ENCODE measurements around the gene DUOXA1.
"Not testable (repeated sequence)": the region's sequence is repeated elsewhere in the genome, so short reads cannot be mapped to it uniquely, and the experiment has no call there.

The DUOXA1 gene

DNA sequence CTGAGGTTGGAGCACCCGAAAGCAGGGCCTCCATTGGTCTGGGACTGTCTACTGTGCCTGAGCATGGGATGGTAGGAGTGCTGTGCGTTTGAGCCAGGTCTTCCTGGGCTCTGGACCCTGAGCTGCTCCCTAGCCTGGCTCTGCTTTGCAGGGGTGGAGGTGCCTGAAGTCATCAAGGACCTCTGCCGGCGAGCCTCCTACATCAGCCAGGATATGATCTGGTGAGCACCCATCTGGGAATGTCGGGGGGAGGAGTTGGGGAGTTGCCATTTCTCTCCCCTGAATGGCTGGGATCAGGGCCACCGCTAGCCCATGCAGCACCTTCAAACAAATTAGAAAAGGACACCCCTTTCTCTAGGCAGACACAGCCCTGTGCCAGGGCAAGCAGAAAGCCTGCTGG lies 20.8 kb upstream of the DUOXA1 start:
- DNase-seq = no peak

DNA sequence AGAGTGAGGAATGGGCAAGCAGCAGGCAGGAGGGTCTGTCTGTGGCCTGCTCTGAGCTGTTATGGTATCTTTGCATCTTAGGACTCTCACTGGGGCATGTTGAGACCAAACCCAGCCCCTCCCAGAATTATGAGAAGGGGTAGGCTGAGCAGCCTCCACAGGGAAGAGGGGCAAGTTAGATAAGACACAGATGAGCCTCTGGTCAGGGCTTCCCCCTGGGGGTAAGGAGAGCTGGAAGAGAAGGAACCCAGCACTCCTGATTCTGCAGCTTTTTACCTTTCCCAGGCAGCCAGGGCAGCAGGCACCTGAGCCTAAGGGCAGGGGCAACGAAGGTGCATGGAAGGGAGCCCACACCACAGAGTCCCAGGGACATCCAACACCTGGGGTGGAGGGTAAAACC lies 19.4 kb upstream of the DUOXA1 start:
- no peak for DNase-seq

DNA sequence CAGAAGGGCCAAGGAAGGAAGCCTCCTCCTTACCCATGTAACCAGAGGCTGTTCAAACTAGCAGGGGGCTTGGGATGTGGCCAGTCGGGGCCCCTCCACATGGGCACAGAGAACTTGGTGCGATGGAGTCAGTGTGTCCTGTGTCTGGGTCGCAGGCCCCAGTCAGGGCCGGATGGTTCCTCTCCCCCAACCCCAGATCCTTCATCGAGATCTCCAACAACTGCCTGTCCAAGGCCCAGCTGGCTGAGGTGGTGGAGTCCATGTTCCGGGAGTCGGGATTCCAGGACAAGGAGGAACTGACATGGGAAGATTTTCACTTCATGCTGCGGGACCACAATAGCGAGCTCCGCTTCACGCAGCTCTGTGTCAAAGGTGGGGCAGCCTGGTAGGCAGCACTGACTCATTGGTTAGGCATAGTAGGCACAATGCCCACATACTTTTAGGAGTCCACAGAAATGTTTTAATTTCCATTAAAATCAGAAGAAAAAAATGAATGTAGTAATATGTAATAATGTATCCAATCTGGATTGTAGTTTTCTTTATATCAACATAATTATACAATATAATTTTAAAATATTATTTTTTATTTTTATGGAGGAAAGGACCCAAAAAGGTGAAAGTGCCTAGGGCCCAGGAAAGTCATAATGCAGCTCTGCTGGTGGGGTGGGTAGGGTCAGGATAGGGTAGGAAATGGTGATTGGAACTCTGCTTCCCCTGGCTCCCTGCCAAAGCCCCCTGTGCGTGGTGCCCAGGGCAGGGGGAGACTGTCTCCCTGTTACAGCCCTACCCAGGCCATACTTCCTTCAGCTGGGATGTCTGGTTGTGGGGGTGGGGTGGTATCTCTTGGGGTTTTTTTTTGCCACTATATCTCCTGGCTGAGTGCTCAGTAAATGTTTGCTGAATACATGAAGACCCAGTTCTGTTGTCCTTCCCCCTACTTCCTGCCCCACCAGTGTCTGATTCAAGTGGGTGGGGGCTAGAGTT lies 18.7 kb upstream of the DUOXA1 start:
- no peak for DNase-seq

DNA sequence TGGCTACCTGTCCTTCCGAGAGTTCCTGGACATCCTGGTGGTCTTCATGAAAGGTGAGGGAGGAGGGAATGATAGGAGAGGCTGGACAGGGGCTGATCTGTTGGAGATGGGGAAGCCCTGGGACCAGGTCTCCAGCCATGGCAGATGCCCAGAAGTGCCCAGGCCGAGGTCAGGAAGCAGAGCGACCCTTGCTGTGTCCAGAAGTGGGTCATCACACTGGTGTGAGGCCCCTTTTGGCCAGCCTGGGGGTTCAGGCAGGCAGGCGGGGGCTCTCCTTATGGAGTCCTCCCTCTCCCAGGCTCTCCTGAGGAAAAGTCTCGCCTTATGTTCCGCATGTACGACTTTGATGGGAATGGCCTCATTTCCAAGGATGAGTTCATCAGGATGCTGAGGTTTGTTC lies 17.9 kb upstream of the DUOXA1 start:
- no peak for DNase-seq

DNA sequence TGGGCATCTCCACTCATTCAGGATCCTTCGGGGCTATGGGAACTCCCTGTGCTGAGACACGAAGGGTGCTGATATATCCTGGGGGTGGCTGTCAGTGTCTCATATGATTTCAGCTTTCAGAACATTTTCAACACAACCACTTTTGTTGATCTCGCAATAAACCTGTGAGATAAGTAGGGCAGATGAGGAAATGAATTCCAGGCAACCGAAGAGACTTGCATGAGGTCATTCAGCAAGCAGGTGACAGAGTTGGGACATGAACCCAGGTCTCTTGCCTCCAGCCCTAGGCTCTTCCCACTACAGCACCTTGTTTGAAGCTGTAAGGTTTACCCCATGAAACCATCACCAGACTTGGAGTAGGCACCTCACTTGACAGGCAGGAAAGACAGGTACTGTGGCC lies 16.7 kb upstream of the DUOXA1 start:
- no peak for DNase-seq

DNA sequence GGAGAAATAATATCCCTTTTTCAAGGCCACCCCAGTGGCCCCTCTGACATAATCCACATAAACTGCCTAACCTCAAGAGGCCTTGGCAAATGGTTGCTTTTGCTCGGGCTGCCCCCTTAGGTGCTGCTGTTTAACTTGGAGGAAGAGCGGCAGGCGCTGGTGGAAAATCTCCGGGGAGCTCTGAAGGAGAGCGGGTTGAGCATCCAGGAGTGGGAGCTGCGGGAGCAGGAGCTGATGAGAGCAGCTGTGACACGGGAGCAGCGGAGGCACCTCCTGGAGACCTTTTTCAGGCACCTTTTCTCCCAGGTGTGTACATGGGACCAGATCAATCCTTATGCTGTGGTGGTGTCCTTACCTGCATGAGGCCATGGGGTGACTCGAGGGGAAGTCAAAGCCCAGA lies 15.1 kb upstream of the DUOXA1 start:
- no peak for DNase-seq

- no peak for DNase-seq
Measured at GRCh38 chr15:45143946-45144345, 14.3 kb upstream of the DUOXA1 start.

GRCh38 chr15:45143056-45143455 lies 13.4 kb upstream of the DUOXA1 start:
- DNase-seq = no peak

DNA sequence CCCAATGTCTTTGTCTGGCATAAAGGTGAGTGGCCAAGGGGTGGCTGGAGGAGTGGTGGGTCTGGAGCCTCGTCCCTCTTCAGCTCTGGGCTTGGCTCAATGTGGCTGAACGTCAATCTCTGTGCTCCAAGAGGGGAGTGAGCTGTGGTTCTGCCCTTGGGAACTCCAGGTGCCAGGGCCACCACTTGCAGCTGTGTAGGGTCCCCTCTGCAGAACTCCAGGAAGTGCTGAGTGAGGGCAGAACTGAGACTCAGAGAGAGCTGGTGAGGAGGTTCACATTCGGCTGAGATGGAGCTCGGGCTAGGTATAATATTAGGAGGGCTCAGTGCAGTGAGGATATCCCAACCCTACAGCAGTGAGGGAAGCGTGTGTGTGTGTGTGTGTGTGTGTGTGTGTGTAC lies 11.7 kb upstream of the DUOXA1 start:
- no peak for DNase-seq

DNA sequence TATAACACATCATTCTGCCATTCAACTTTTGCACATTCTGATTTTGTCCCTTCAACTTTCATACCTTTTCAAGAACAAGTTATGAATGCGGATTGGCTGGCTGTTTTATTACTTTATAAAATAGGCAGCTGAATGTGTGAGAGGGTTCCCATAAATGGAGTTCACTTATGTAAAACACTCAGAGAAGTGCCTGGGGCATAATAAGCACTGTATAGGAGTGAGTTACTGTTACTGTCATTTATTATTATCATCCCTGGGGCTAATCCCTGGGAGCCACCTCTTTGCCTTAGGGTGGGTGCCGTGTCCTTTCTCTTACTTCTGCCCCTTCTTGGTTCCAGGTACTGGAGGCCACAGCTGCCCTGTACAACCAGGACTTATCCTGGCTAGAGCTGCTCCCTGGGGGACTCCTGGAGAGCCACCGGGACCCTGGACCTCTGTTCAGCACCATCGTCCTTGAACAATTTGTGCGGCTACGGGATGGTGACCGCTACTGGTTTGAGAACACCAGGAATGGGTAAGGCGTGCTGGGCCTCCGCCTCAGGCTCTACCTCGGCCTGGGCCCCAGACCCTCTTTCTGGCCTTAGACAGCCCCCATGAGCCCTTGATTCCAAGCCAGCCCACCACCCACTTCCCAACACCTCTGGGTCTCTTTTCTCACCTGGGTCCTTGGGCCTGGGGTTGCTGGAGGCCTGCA lies 11.0 kb upstream of the DUOXA1 start:
- DNase-seq = no peak

- no peak for DNase-seq
Measured at GRCh38 chr15:45139770-45140169, 10.1 kb upstream of the DUOXA1 start.

GRCh38 chr15:45138814-45139765 lies 9.4 kb upstream of the DUOXA1 start:
- no peak for DNase-seq

DNA sequence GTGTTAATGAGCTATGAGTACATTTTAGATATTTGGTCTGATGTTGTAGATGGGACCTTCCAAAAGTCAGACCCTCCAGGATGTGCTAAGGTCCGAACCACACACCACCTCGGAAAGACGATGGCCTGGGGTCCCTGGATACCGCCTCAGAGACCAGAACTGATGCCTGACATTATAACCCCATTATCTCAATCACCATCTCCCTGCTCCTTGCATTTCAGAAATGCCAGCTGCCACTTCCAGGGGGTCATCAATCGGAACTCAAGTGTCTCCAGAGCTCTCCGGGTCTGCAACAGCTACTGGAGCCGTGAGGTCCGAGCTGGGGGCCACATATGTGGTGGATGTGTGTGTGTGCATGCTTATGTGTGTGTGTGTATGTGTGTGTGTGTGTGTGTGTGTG lies 8.0 kb upstream of the DUOXA1 start:
- no peak for DNase-seq

DNA sequence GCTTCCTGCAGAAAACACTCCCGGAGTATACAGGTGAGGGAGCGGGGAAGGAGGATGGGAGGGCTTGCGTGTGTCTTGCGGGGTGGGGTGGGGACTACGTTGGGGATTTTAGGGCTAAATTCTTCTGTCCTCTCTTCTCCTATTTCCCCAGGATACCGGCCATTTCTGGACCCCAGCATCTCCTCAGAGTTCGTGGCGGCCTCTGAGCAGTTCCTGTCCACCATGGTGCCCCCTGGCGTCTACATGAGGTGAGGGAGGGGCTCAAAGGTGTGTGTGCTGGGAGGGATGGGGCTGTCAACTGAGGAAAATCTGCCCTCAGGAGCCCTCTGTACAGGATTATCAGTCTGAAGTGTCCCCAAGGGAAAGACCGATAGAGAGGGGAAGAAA lies 6.7 kb upstream of the DUOXA1 start:
- no peak for DNase-seq

- DNase-seq = not testable (repeated sequence)
Measured at GRCh38 chr15:45135705-45136377, 6.2 kb upstream of the DUOXA1 start.

- DNase-seq = no peak
Measured at GRCh38 chr15:45134682-45135604, 5.3 kb upstream of the DUOXA1 start.

DNA sequence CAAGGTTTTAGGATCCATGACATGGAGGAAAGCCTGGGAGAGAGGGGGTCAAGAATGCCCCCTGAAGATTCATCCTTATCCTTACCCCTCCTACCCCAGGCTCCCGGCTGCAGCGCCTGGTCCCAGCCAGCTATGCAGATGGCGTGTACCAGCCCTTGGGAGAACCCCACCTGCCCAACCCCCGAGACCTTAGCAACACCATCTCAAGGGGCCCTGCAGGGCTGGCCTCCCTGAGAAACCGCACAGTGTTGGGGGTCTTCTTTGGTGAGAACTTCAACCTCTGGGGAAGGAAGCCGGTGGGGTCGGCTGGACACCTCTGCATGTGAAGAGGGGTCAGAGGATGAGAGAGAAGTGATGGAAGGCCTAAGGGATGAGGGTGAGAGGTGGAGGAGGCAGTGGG lies 4.4 kb upstream of the DUOXA1 start:
- no peak for DNase-seq

GRCh38 chr15:45133561-45133920 lies 3.9 kb upstream of the DUOXA1 start:
- DNase-seq = no peak

DNA sequence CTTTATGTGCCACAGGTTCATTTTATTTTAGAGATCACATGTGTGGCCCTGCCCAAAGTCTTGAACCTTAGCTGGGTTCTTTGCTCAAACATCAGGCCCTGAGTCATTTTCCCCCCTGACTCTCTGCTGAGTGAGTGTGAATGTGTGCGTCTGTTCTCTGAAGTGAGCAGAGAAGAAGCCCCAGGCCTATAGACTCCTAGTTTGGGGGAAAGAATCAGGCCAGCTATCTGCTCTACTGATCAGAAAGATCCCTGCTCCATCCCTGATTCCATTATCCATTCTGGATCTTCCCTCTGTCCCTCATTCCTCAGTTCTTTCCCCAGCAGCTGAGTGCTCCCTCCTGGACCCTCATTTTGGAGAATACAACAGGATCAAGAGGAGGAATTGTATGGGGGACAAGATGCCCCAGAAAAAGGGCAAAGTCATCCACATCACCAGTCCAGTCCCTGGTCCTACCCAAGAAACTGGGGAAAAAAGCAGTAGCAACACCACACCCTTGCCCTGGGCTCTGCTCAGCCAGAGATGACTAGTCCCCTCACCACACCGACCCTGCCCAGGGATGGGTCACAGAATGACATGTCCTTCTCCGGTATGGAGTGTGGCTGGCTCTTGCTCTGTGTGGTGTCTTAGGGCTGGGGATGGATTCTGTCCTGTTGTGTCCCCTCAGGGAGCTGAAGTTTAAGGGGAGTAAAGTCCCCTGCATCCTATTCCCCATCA lies 3.3 kb upstream of the DUOXA1 start:
- no peak for DNase-seq

DNA sequence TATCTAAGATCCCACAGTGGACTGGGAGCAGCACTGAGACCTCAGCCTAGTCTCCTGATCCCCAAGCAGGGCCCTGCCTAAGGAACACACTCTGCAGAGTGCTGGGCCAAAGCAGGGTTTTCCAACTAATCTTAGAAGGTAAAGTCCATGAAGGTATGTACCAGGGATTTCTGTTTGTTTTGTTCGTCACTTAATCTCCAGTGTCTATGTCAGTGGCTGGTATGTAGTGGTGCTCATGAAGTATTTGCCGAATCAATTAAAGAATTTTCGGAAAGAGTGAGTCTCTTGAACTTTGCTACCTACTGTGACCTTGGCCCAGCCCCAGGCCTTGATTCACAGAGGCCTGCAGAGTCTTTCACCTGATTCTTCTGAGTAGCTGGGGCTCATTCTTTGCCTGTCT lies 1.8 kb upstream of the DUOXA1 start:
- DNase-seq = no peak

Measured in GDM1 (cell line).